KOPT-K1 (cell line): ENCODE data around the gene MAP3K1.

Source experiments
- H3K27ac ChIP-seq: fragments of 200-600 bp; sonication (generic); 2 replicates; pipeline ENCODE4 v1.5.1; 2016; ENCODE audit warnings: antibody characterized with exemption, mild to moderate bottlenecking, low read depth, low read length; ENCODE audit not compliant: poor library complexity, severe bottlenecking
- H3K36me3 ChIP-seq: fragments of 200-600 bp; sonication (generic); 2 replicates; pipeline ENCODE4 v1.5.1; 2017; ENCODE audit warnings: antibody characterized with exemption, mild to moderate bottlenecking, low read length, moderate library complexity; ENCODE audit not compliant: insufficient read depth
- H3K9me3 ChIP-seq: fragments of 200-600 bp; sonication (generic); 2 replicates; pipeline ENCODE4 v1.5.1; 2017; ENCODE audit warnings: antibody characterized with exemption, low read length, mild to moderate bottlenecking; ENCODE audit not compliant: insufficient read depth, poor library complexity, severe bottlenecking

The MAP3K1 gene

DNA sequence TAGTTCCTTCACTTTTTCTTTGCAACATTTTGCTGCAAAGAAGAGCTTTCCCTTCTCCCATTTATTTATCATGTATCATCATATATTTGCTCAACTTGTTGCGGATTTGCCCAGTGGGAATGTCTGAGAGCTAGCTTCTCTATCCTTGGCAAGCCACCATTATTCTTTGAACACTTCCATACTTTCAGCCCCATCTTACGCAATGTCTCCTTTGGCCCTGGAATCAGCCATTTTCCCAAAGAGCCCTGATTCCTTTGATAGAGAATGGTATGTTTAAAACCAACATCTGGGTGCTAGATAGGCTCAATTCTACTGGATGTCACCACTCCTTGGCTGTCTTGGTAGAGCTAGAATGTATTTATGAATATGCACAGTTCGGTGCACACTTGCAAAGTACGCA is 81.4 kb downstream of the MAP3K1 start:
- Histone ChIP-seq H3K27ac (no peak overlapping the region), H3K9me3 (no peaks in the 10 kb centered on the region), H3K36me3 (no peaks in the 10 kb centered on the region)

DNA sequence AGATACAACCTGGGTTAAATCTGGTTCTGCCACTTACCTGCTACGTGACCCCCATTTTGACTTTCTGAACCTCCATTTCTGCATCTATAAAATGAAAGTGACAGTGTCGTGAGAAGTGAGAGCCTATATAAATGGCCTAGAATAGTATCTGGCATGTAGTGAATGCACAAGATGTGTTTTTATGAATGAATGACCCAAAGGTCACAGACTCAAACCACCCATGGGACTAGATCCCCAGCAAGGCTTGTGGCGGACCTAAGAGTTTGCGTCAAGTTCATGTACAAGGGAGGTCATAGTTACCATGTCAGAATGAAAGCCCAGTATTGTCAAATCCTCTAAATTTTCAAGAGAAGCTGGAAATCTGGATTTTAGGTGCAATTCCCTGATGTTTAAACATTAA is 82.9 kb downstream of the MAP3K1 start:
- no peaks in the 10 kb centered on the region for H3K36me3 ChIP-seq
- H3K9me3 ChIP-seq = no peaks in the 10 kb centered on the region
- H3K27ac ChIP-seq = no peak overlapping the region

GRCh38 chr5:56900395-56900794 is 85.0 kb downstream of the MAP3K1 start:
- H3K9me3 ChIP-seq = peaks cover 9% of the 10 kb centered on the region
- H3K27ac ChIP-seq = no peak overlapping the region
- no peaks in the 10 kb centered on the region for H3K36me3 ChIP-seq

GRCh38 chr5:56900858-56901578 is 85.7 kb downstream of the MAP3K1 start:
- Histone ChIP-seq H3K36me3 (no peaks in the 10 kb centered on the region), H3K27ac (no peak overlapping the region), H3K9me3 (peaks cover 9% of the 10 kb centered on the region)

DNA sequence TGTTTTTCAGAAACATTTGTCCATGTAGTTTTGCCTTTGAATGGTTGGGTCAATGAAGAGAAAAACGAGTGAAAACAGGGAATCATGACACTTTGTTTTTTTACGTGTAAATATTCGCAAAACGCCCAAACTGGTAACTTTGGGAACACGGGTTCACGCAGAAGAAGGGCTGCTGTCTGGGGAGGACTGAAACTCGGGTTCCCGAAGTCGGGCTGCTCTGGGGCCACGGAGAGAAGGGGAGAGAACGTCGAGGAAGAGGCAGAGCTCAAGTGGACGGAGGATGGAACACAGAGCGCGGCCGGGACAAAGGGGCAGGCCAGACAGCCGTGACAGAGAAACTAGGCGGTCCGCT is 93.6 kb downstream of the MAP3K1 start:
- Histone ChIP-seq H3K27ac (peak overlapping the region; percentile 66), H3K36me3 (no peaks in the 10 kb centered on the region), H3K9me3 (peaks cover 15% of the 10 kb centered on the region)

GRCh38 chr5:56909294-56910209 is 94.2 kb downstream of the MAP3K1 start, which contains the start of gene SETD9:
TSS of gene SETD9 (plus strand) at chr5:56909596. CDS start at chr5:56909646, 50 bp downstream.
- no peaks in the 10 kb centered on the region for H3K36me3 ChIP-seq
- H3K9me3 ChIP-seq = peaks cover 9% of the 10 kb centered on the region
- peak within 1 kb of the TSS; percentile 67 for H3K27ac ChIP-seq

DNA sequence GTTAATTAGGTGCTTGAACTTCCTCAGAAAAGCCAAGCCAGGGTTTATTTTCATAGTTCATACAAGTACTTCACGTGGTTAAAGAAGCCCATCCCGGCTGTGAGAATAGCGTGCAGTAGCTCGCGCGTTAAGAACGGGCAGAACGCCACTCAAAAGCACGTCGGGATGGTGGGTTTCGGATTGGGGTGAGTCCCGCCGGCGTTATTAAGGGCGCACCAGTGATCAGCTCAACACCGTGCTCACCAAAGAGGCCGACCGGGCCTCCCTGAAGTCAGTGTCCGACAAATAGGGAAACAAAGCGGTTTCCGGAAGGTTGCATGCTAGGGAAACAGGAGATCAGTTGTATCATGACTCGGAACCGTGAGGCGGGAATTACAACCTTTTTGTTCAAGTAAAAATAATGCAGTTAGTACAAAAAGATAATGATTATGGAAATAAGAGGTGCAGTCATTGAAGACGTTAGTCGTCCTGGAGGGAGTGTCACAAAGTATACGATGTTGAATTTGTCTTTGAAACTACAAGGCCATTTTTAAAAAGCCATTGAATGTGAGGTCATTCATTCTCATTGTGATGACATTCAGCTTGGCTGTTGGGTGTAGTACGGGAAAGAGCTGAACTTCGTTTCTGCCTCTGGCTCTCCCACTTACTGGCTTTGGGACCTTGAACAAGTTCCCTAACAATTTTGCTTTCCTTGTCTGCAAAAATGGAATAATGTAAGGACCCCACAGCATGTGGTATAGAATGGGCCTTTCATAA is 95.0 kb downstream of the MAP3K1 start:
- Histone ChIP-seq H3K27ac (peak overlapping the region; percentile 67), H3K9me3 (peaks cover 6% of the 10 kb centered on the region), H3K36me3 (0 out of 2 replicates have a peak, but pooled peaks cover 2% of the 10 kb centered on the region)

DNA sequence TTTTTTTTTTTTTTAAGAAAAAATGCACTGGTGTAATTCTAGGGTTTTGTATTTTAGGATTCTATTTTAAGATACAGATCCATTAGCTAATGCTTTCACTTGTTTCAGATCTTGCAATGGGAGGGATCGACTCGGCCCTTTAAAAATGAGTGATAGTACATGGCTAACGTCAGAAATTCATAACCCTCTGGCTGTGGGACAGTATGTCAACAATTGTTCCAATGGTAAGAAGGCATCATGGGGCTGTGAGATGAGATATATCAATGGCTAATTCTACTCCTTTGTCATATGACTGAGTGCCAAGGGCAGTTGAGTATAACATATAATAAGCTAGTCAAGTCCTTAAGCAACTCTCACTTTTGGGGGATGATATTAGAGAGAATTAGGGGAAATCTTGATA is 98.4 kb downstream of the MAP3K1 start:
- Histone ChIP-seq H3K9me3 (no peaks in the 10 kb centered on the region), H3K27ac (no peak overlapping the region), H3K36me3 (0 out of 2 replicates have a peak, but pooled peaks cover 6% of the 10 kb centered on the region)

DNA sequence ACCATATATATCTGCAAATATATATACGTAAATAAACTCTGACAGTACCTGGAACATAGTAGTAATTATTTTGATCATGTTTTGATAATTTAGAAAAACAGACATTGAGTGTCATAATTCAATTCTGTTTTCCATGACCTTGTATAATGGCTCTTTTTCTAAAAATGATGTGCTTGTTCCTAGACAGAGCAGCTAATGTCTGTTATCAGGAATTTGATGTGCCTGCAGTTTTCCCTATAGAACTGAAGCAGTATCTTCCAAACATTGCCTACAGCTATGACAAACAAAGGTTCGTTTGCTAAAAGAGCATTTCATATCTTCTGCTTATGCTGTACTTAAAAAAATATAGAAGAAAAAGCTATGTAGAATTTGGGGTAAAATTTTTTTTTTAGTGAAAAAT is 99.3 kb downstream of the MAP3K1 start:
- H3K27ac ChIP-seq = no peak overlapping the region
- no peaks in the 10 kb centered on the region for H3K9me3 ChIP-seq
- peaks cover 6% of the 10 kb centered on the region; the same call in 1 of the 2 replicates for H3K36me3 ChIP-seq

GRCh38 chr5:56917534-56917933 is 102.2 kb downstream of the MAP3K1 start:
- Histone ChIP-seq H3K9me3 (no peaks in the 10 kb centered on the region), H3K27ac (no peak overlapping the region), H3K36me3 (peaks cover 19% of the 10 kb centered on the region)

DNA sequence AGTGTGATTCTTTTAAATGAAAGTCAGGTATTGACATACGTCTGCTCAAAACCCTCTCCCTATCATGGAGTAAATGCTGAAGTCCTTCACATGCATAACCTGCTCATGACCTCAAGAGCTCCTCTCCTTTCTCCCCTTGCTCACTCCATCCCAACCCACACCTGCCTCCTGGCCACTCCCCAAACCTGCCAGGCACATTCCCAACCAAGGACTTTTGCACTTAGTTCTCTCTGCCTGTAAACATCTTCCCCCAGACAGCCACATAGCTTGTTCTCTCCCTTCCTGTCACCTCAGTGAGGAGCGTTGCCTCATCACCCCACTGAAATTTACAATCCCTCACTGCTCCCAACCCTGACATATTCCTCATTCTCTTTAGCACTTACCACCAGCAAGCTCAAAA is 102.7 kb downstream of the MAP3K1 start:
- Histone ChIP-seq H3K9me3 (no peaks in the 10 kb centered on the region), H3K36me3 (peaks cover 24% of the 10 kb centered on the region), H3K27ac (no peak overlapping the region)

DNA sequence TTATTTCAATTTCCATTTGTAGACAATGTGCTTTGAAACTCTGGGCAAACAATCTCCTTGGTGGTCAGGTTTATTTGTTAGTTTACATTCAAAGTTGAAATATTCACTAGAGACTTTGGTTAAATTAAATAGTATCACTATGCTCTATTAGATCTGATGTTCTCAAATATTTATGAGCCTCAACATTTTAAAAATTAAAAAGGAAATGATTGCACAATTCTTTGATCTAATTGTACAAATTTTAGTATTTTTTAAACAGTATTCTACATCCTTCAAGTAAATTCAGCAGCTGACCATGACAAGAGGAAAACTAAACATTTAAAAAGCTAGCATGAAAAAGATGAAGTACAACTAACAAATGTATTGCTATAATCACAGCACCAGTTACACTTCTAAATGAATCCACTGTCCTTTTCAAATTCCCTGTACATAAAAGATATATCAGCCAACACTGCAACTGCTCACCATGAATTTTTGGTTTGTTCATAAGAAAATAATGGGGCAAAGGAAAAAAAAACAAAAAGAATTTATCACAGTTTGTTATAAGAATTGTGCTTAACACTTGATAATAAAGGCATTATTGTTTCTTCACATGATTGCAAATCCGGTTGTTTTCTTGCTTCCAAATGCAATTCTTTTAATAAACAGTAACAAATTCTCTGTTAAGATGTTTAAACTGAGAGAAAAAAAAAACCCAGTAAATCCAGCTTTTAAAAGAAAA is 104.8 kb downstream of the MAP3K1 start:
- Histone ChIP-seq H3K9me3 (no peaks in the 10 kb centered on the region), H3K36me3 (peaks cover 43% of the 10 kb centered on the region)

DNA sequence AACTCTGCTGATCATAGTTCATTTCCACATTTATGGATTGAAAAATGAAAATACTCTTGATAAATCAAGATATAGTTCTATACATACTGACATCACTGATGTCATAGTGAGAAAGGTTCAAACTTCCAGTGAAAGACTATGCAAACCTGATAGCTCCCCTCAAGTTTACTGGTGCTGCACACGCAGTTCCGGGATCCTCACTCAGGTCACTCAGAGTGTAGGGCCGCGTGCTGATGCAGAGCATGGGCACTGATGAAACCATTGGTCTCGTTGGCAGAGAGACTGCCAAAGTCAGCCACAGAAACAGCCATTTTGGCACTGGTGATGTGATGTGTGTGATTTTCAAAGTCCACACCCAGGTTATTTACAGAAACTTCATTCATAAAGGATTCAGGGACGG is 107.6 kb downstream of the MAP3K1 start:
- Histone ChIP-seq H3K9me3 (no peaks in the 10 kb centered on the region), H3K27ac (no peak overlapping the region), H3K36me3 (peaks cover 62% of the 10 kb centered on the region)

More for the DNA sequence above, 104.8 kb downstream of the MAP3K1 start:
- no peak overlapping the region for H3K27ac ChIP-seq

GRCh38 chr5:56934325-56934724 is 119.0 kb downstream of the MAP3K1 start:
- Histone ChIP-seq H3K27ac (no peak overlapping the region), H3K36me3 (peaks cover 93% of the 10 kb centered on the region), H3K9me3 (no peaks in the 10 kb centered on the region)
